Esophagus muscularis mucosa (tissue), 4 donors: ENCODE measurements around the gene MOGAT1. TPM values are rescaled to one million over a fixed set of nuclear protein-coding genes. Genes with fewer than 3 reads are reported as not detected.

Experiments
- DNase-seq: peaks from one replicate; pipeline ENCODE4 v3.0.0-alpha.2; 2017; ENCODE audit errors: extremely low spot score
- H3K27ac ChIP-seq, 4 donors: fragments of 200-600 bp; sonication (generic); replicated peaks in 1 of 4; 1 replicate in 3 of 4; 2 replicates in 1 of 4; pipeline ENCODE4 v1.5.1; 2016 to 2019; ENCODE audit warnings: mild to moderate bottlenecking in 1 of 4
- H3K27me3 ChIP-seq, 4 donors: fragments of 200-600 bp; sonication (generic); one replicate each; pipeline versions ENCODE4 v1.5.1 to v1.6.0; 2016 to 2019
- H3K36me3 ChIP-seq, 4 donors: fragments of 200-600 bp; sonication (generic); one replicate each; pipeline ENCODE4 v1.5.1; 2016 to 2019
- H3K4me1 ChIP-seq, 4 donors: fragments of 200-600 bp; sonication (generic); one replicate each; pipeline ENCODE4 v1.5.1; 2016 to 2019
- H3K4me3 ChIP-seq, 4 donors: fragments of 200-600 bp; sonication (generic); 1 replicate in 2 of 4; 2 replicates in 2 of 4; pipeline ENCODE4 v1.5.1; 2016 to 2019; ENCODE audit warnings: mild to moderate bottlenecking in 4 of 4, moderate library complexity in 1 of 4
- H3K9me3 ChIP-seq, 4 donors: fragments of 200-600 bp; sonication (generic); 1 replicate in 3 of 4; 2 replicates in 1 of 4; pipeline ENCODE4 v1.5.1; 2016 to 2019
- CTCF ChIP-seq, 3 experiments: fragments of 200-600 bp in 2 of 3; fragments of 450-650 bp in 1 of 3; sonication (generic) in 2 of 3; IDR thresholded peaks; one replicate each; pipeline ENCODE4 v1.5.1; 2017 to 2019; ENCODE audit warnings: antibody characterized with exemption in 3 of 3, mild to moderate bottlenecking in 2 of 3, moderate library complexity in 1 of 3
- EP300 ChIP-seq: sonication (generic); formaldehyde crosslinking; IDR thresholded peaks from one replicate; pipeline ENCODE4 v1.6.1; 2017; ENCODE audit warnings: antibody characterized with exemption
- POLR2A ChIP-seq: fragments of 450-650 bp; IDR thresholded peaks from one replicate; pipeline ENCODE4 v1.6.1; 2017; ENCODE audit warnings: antibody characterized with exemption, moderate library complexity, mild to moderate bottlenecking, low read depth
- POLR2AphosphoS5 ChIP-seq, 2 donors: sonication (generic); formaldehyde crosslinking; IDR thresholded peaks; one replicate each; pipeline ENCODE4 v1.6.1; 2017; ENCODE audit warnings: antibody characterized with exemption in 2 of 2
- WGBS: methylation state at CpG from one replicate; pipeline ENCODE4 v1.1.5; 2018; 5-methylcytosine and 5-hydroxymethylcytosine counted together
- intact Hi-C: fragments of 100-400 bp; cut with DNase I; formaldehyde crosslinking; loops from one replicate; pipeline ENCODE4 v1.15.1; 2023
- total RNA-seq, 4 donors: library from RNA; depleted of rRNA; stranded (reverse); fragments of >200 nt; gene quantifications; one replicate each; pipeline versions ENCODE4 v1.1.0 to v1.2.1, GENCODE V29; 2016

Gene MOGAT1
- total RNA-seq, 4 donors from 2014 or later = not detected

- Histone ChIP-seq H3K27ac (no peak overlapping the region), H3K4me3 (no peak overlapping the region), H3K4me1 (peaks cover 14 to 44% (median 40%) of the 10 kb centered on the region in 4 donors), H3K27me3 (no peaks in the 10 kb centered on the region), H3K36me3 (no peaks in the 10 kb centered on the region), H3K9me3 (no peaks in the 10 kb centered on the region)
- DNase-seq = no peak
- intact Hi-C loops = loop anchor here (5.0 kb wide), 3 partner anchors 90 to 195 kb away; partner anchors contain the start of gene ACSL3
- WGBS = 91% methylated on average over 3 of the region's 3 CpGs
- TF ChIP-seq POLR2A (no peak), CTCF (IDR thresholded peaks at IDR 0.05) (no peak), EP300 (no peak), POLR2AphosphoS5 (IDR thresholded peaks at IDR 0.05) (no peak)
Observed at GRCh38 chr2:222707102-222707688, 35.7 kb downstream of the MOGAT1 start.

- Histone ChIP-seq H3K27me3 (no peaks in the 10 kb centered on the region), H3K9me3 (no peaks in the 10 kb centered on the region), H3K4me3 (no peak overlapping the region), H3K36me3 (no peaks in the 10 kb centered on the region), H3K4me1 (peaks cover 14 to 44% (median 40%) of the 10 kb centered on the region in 4 donors), H3K27ac (no peak overlapping the region)
- no peak for DNase-seq
- 59% methylated on average over 10 of the region's 10 CpGs for WGBS
- TF ChIP-seq EP300 = no peak
- TF ChIP-seq POLR2AphosphoS5 (IDR thresholded peaks at IDR 0.05) = no peak
- TF ChIP-seq CTCF (IDR thresholded peaks at IDR 0.05) = no peak
- no peak for TF ChIP-seq POLR2A
- intact Hi-C loops = loop anchor here (5.0 kb wide), 3 partner anchors 90 to 195 kb away; partner anchors contain the start of gene ACSL3
Observed at GRCh38 chr2:222707689-222708273, 36.3 kb downstream of the MOGAT1 start.

- peak; percentile 94 for DNase-seq
- 14% methylated on average over 12 of the region's 12 CpGs for WGBS
- Histone ChIP-seq H3K4me3 (no peak overlapping the region), H3K36me3 (no peaks in the 10 kb centered on the region), H3K27ac (no peak overlapping the region), H3K4me1 (peaks cover 14 to 43% (median 38%) of the 10 kb centered on the region in 4 donors), H3K9me3 (no peaks in the 10 kb centered on the region), H3K27me3 (no peaks in the 10 kb centered on the region)
- intact Hi-C loops = loop anchor here (5.0 kb wide), 3 partner anchors 89 to 194 kb away; partner anchors contain the start of gene ACSL3
- TF ChIP-seq CTCF (IDR thresholded peaks at IDR 0.05) = peak; percentile 93 to 97 (median 97)
- TF ChIP-seq POLR2A = no peak
- TF ChIP-seq EP300 = no peak
- peak in 1 of 2 donors; percentile 42 for TF ChIP-seq POLR2AphosphoS5 (IDR thresholded peaks at IDR 0.05)
Observed at GRCh38 chr2:222708274-222708710, 36.8 kb downstream of the MOGAT1 start.

GRCh38 chr2:222709191-222709891 is 37.9 kb downstream of the MOGAT1 start:
- DNase-seq = peak; percentile 93
- TF ChIP-seq POLR2AphosphoS5 (IDR thresholded peaks at IDR 0.05) = peak; percentile 28 to 29
- no peak for TF ChIP-seq CTCF (IDR thresholded peaks at IDR 0.05)
- TF ChIP-seq POLR2A = no peak
- TF ChIP-seq EP300 = no peak
- Histone ChIP-seq H3K4me1 (peaks cover 20 to 42% (median 37%) of the 10 kb centered on the region in 4 donors), H3K36me3 (no peaks in the 10 kb centered on the region), H3K4me3 (peak overlapping the region; percentile 13 to 28 (median 18)), H3K27me3 (no peaks in the 10 kb centered on the region), H3K9me3 (no peaks in the 10 kb centered on the region), H3K27ac (peak overlapping the region; percentile 49 to 61 (median 56))
- intact Hi-C loops = loop anchor here (5.0 kb wide), 3 partner anchors 88 to 193 kb away; partner anchors contain the start of gene ACSL3
- WGBS = 46% methylated on average over 16 of the region's 16 CpGs
